Thymus (tissue), 11 donors: ENCODE results near the gene CAMSAP2. TPM values are rescaled to one million over a fixed set of nuclear protein-coding genes. Genes with fewer than 3 reads are reported as not detected.
A peak's percentile ranks its signal among the peaks of the same experiment; 100 is the strongest.

Experiments
- DNase-seq, 9 donors: peaks; one replicate each; pipeline ENCODE4 v3.0.0-alpha.2; 2013; ENCODE audit warnings: low spot score in 9 of 9, low read depth in 6 of 9, missing footprints in 1 of 9
- H3K27ac ChIP-seq, 2 donors: one replicate each; pipeline ENCODE4 v1.5.1; 2013; ENCODE audit warnings: control low read depth in 1 of 2, low read depth in 1 of 2, low read length in 1 of 2, mild to moderate bottlenecking in 1 of 2, moderate library complexity in 1 of 2
- H3K27me3 ChIP-seq, 2 donors: one replicate each; pipeline ENCODE4 v1.5.1; 2013; ENCODE audit warnings: low read length in 1 of 2; ENCODE audit not compliant: control insufficient read depth in 2 of 2, insufficient read depth in 1 of 2
- H3K36me3 ChIP-seq, 2 donors: one replicate each; pipeline ENCODE4 v1.5.1; 2013; ENCODE audit warnings: low read length in 1 of 2, mild to moderate bottlenecking in 1 of 2, moderate library complexity in 1 of 2; ENCODE audit not compliant: control insufficient read depth in 2 of 2, insufficient read depth in 2 of 2
- H3K4me1 ChIP-seq, 2 donors: one replicate each; pipeline ENCODE4 v1.5.1; 2013; ENCODE audit warnings: low read length in 2 of 2; ENCODE audit not compliant: control insufficient read depth in 2 of 2, insufficient read depth in 2 of 2
- H3K4me3 ChIP-seq, 2 donors: one replicate each; pipeline ENCODE4 v1.5.1; 2013; ENCODE audit warnings: low read length in 2 of 2, control low read depth in 1 of 2, mild to moderate bottlenecking in 1 of 2
- H3K9me3 ChIP-seq, 2 donors: one replicate each; pipeline ENCODE4 v1.5.1; 2013; ENCODE audit warnings: low read length in 1 of 2, mild to moderate bottlenecking in 1 of 2; ENCODE audit not compliant: control insufficient read depth in 2 of 2, insufficient read depth in 1 of 2
- WGBS: extraction: QIAGEN DNeasy Blood & Tissue Kit; methylation state at CpG from one replicate; pipeline ENCODE4 v1.1.7; 2013; 5-methylcytosine and 5-hydroxymethylcytosine counted together
- polyA plus RNA-seq: library from polyadenylated mRNA; stranded (reverse); fragments of 200-250 nt; gene quantifications from one replicate; pipeline ENCODE4 v1.2.3, GENCODE V29; 2013
- total RNA-seq: library from RNA; stranded (reverse); fragments of 120-200 nt; gene quantifications from one replicate; pipeline ENCODE4 v1.2.4, GENCODE V29; 2013
- donor health status: healthy.

Gene CAMSAP2
- total and polyA plus RNA-seq, 2 donors: 6.5 to 9.2 TPM

DNA sequence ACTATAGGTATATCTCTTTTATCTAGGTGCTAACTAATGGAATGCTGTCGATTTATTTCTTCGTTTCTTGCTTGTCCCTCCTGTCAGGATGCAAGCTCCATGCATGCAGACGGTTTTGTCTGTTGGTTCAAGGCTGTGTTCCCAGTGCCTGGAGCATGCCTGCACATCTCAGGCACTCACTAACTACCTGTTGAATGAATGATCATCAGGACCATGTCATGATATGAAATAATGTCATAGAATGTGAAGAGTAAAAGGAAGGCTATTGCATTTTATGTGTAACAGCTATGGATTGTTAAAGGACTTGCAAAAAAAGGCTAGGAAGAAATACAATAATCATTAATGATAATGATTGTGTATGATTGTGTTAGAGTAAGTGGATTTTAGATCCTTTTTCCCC is 138.3 kb downstream of the CAMSAP2 start:
- Histone ChIP-seq H3K9me3 (peaks cover 0 to 4% of the 10 kb centered on the region in 2 donors), H3K4me3 (no peak overlapping the region), H3K27ac (no peak overlapping the region), H3K4me1 (peaks cover 4 to 24% of the 10 kb centered on the region in 2 donors), H3K36me3 (no peaks in the 10 kb centered on the region), H3K27me3 (peaks cover 31 to 64% of the 10 kb centered on the region in 2 donors)
- 92% methylated on average over 3 of the region's 3 CpGs for WGBS
- DNase-seq: no peak

DNA sequence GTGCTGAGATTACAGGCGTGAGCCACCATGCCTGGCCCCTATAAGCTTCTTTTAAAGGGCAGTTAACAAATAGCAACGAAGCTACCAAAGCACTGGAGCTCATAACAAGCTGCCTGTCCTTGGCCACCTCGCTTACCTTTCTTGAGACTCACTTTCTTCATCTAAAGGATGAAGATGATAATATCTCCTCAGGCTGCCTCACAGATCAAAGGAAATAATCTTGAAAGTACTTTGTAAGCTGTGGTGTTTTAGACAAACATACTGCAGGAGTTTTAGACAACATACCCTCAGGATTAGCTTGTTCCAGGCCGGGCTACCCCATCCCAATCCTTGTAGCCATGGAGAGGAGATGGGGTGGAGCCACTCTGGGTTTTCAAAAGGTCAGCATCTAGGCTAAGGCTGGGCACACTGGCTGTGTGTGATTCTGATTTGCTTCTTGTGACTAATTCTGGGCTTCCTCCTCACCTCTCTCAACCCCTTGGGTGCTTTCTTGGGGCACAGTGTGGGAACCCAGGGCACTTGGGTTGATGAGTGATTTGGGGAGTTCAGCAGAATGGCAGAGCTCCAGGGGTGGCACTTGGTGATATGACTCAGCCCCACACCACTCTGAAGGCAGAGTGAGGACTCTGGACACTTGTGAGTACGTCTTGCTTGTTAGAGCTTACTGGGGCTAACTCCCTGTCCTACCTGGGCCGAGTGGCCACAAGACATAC is 139.3 kb downstream of the CAMSAP2 start:
- H3K4me1 ChIP-seq: peaks cover 4 to 22% of the 10 kb centered on the region in 2 donors
- WGBS: 77% methylated on average over 6 of the region's 6 CpGs
- no peak overlapping the region for H3K27ac ChIP-seq
- peaks cover 0 to 4% of the 10 kb centered on the region in 2 donors for H3K9me3 ChIP-seq
- no peak overlapping the region for H3K4me3 ChIP-seq
- DNase-seq: no peak
- no peaks in the 10 kb centered on the region for H3K36me3 ChIP-seq
- H3K27me3 ChIP-seq: peaks cover 21 to 54% of the 10 kb centered on the region in 2 donors

DNA sequence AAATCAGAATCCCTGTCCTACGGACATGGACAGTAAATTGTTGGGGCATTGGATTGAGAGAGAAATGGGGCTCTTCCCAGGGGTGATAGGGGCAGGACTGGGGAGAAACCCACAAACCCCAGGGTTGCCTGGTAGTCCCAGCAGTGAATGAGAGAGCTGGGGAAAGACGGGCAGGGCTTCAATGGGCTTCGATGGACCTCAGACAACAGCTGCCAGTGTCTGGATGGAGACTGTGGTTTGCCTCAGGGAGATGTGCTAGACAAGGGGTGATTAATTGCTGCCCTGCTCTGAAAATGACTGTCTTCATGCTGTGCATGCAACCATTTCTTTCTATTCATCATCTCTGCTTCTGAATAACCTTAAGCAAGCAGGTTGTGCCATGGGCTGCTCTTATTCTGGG is 141.5 kb downstream of the CAMSAP2 start:
- Histone ChIP-seq H3K4me3 (no peak overlapping the region), H3K27me3 (peaks cover under 1 to 32% of the 10 kb centered on the region in 2 donors), H3K36me3 (no peaks in the 10 kb centered on the region), H3K27ac (no peak overlapping the region), H3K9me3 (no peaks in the 10 kb centered on the region), H3K4me1 (peaks cover 0 to 13% of the 10 kb centered on the region in 2 donors)
- no peak for DNase-seq
- 30% methylated on average over 3 of the region's 3 CpGs for WGBS

DNA sequence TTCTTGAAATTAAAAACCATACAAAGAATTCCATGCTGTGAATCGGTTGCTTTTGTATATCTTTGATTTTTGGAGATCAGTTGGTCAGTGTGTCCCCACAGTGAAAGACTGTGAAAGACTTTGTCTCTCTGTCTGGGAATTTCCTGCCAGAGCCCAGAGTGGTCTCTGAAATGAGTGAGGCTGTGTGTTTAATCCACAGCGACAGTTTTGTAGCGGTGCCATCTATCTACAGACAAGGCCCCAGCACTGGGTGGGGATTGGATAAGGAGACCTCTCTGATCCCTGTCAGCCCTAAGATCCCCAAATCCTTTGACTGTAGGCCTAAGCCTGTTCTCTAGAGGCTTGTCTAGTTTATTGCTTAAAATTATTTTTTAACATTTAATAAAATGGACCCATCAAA is 144.4 kb downstream of the CAMSAP2 start:
- H3K4me3 ChIP-seq: no peak overlapping the region
- no peaks in the 10 kb centered on the region for H3K9me3 ChIP-seq
- H3K27ac ChIP-seq: no peak overlapping the region
- H3K4me1 ChIP-seq: peaks cover 1 to 12% of the 10 kb centered on the region in 2 donors
- DNase-seq: no peak
- 89% methylated on average over 3 of the region's 3 CpGs for WGBS
- H3K36me3 ChIP-seq: no peaks in the 10 kb centered on the region
- peaks cover 0 to 14% of the 10 kb centered on the region in 2 donors for H3K27me3 ChIP-seq

DNA sequence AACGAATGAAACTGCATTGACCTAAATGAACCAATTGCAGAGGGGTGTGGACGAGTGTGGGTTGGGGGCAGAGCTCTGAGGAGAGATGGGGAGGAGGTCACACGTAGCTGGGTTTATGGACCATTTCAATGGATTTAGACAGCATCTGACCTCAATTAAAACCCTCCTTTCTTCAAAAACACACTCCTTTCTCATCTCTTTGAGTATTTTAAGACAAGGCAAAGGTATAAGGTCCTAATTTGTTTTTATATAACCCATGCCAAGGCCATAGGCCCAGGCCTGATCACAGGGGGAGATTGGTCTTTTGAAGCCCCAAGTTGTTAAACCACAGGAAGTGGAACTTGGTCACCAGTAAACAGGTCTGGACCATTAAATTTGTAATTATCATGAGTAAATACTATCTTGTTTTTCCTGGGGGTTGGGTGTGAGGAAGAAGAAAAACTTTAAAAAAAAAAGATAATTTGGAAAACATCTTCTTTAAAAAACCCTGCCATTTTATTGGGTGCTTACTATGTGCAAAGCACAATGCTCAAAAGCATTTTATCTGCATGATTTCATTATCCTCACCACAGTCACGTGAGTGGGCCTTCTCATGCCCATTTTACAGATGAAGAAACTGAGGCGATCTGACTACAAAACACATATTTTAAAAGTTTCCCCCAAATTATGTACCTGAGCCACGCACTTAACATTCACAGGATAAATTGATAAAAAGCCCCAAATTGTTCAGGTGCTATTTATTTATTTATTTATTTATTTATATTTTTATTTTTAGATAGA is 147.1 kb downstream of the CAMSAP2 start:
- Histone ChIP-seq H3K27me3 (peaks cover 10 to 27% of the 10 kb centered on the region in 2 donors), H3K9me3 (no peaks in the 10 kb centered on the region), H3K4me1 (peaks cover 6 to 19% of the 10 kb centered on the region in 2 donors), H3K4me3 (no peak overlapping the region), H3K27ac (no peak overlapping the region), H3K36me3 (no peaks in the 10 kb centered on the region)
- WGBS: 96% methylated on average over 6 of the region's 6 CpGs
- no peak for DNase-seq

DNA sequence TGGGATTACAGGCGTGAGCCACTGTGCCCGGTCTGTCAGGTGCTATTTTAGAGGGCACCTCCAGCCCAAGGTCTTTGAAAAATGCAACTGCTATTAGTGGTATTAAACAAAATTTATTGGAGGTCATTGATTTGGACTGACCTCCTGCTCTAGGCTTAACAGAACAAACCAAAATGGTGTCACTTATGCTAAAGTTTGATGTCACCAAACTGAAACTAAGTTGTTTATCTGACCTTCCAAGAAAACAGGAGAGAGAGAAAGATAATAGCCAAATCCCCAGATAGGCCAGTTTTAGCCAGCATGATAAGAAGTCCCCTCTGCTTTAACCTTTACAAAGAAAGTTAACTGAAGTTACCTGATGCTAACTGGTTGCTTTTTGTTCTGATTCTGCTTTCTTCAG is 147.9 kb downstream of the CAMSAP2 start:
- H3K27me3 ChIP-seq: peaks cover 17 to 35% of the 10 kb centered on the region in 2 donors
- peaks cover 0 to 7% of the 10 kb centered on the region in 2 donors for H3K9me3 ChIP-seq
- DNase-seq: no peak
- no peak overlapping the region for H3K4me3 ChIP-seq
- WGBS: 98% methylated on average over 2 of the region's 2 CpGs
- no peak overlapping the region for H3K27ac ChIP-seq
- H3K36me3 ChIP-seq: no peaks in the 10 kb centered on the region
- peaks cover 6 to 24% of the 10 kb centered on the region in 2 donors for H3K4me1 ChIP-seq

DNA sequence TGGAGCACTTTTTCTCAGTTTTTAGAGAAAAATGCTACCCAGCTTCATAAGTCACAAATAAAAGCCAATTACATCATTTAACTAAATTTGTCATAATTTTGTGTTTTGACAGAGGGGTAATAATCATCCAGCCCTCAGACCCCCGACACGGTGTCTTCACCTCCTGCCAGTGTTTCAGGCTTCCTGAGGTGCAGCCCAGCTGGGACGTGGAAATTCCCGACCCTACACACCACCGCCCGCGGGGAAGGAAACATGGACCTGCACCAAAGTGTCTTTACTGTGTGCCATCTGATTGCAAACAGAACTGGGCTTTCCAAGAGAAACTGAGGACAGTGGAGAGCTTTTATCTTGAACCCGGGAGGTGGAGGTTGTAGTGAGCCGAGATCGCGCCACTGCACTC is 148.3 kb downstream of the CAMSAP2 start:
- Histone ChIP-seq H3K4me1 (peaks cover 6 to 29% of the 10 kb centered on the region in 2 donors), H3K36me3 (no peaks in the 10 kb centered on the region), H3K27me3 (peaks cover 22 to 39% of the 10 kb centered on the region in 2 donors), H3K27ac (no peak overlapping the region), H3K4me3 (no peak overlapping the region), H3K9me3 (peaks cover 0 to 10% of the 10 kb centered on the region in 2 donors)
- no peak for DNase-seq
- WGBS: 84% methylated on average over 11 of the region's 11 CpGs

DNA sequence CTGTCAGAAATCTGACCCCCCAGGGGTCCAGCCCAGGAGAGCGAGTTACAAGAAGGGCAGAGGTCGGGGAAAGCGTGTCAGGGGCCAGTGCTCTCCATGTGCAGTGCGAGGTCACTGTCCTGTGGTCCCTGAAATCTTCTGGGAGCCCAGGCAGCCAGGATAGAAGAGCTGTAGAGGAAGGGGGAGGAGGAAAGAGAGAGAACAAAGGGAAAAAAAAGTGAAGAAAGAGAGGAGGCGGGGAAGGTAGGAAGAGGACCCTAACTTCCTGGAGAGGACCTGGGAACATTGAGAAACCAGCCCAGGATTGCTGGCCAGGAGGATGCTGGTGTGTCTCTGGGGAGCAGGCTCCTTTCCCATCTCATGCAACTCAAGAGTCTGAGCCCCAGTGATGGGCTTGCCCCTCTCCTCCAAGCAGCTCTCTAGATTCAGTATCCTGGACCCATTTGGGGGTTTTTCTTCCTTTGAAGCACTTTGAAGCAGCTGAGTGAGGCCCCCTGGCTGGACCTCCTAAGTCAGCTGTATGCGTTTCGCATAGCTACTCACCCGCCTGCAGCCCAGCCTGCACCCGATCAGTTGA is 149.2 kb downstream of the CAMSAP2 start:
- H3K4me1 ChIP-seq: peaks cover 6 to 30% of the 10 kb centered on the region in 2 donors
- H3K27ac ChIP-seq: no peak overlapping the region
- H3K36me3 ChIP-seq: no peaks in the 10 kb centered on the region
- peaks cover 0 to 10% of the 10 kb centered on the region in 2 donors for H3K9me3 ChIP-seq
- WGBS: 60% methylated on average over 9 of the region's 9 CpGs
- DNase-seq: peak in 1 of 9 donors; percentile 12
- no peak overlapping the region for H3K4me3 ChIP-seq
- H3K27me3 ChIP-seq: peaks cover 26 to 47% of the 10 kb centered on the region in 2 donors

DNA sequence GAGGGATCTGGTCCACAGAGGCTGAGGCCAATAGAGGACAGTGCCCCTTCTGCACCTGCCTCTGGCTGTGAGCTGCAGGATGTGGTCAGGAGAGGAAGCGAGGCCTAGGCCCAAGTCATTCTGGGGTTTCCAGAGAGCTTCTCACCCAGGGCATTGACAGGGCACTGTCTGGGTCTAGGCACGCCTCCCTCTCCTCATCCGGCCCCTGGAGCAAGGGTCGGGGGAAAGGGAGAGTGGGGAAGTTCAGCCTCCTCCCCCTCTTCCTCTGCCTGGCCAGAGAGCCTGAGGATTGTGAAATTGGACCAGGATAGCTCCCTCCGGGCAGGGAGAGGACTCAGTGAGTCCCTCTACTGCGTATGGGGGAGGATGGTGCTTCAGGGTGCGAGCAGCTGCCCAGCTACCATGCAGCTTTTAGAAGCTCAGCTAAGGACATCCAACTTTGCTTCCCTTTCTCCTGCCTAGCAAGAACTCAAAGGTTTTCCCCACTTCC is 149.7 kb downstream of the CAMSAP2 start:
- Histone ChIP-seq H3K4me3 (no peak overlapping the region), H3K4me1 (peaks cover 6 to 30% of the 10 kb centered on the region in 2 donors), H3K36me3 (no peaks in the 10 kb centered on the region), H3K27me3 (peaks cover 26 to 53% of the 10 kb centered on the region in 2 donors), H3K27ac (no peak overlapping the region), H3K9me3 (peaks cover 0 to 10% of the 10 kb centered on the region in 2 donors)
- peak in 4 of 9 donors; percentile 17 to 63 (median 35) for DNase-seq
- WGBS: 11% methylated on average over 7 of the region's 7 CpGs
